ENCODE data around the gene PGRMC1.
"Not testable (repeated sequence)": the region's sequence is repeated elsewhere in the genome, so short reads cannot be mapped to it uniquely, and the experiment has no call there.

Gene PGRMC1

DNA sequence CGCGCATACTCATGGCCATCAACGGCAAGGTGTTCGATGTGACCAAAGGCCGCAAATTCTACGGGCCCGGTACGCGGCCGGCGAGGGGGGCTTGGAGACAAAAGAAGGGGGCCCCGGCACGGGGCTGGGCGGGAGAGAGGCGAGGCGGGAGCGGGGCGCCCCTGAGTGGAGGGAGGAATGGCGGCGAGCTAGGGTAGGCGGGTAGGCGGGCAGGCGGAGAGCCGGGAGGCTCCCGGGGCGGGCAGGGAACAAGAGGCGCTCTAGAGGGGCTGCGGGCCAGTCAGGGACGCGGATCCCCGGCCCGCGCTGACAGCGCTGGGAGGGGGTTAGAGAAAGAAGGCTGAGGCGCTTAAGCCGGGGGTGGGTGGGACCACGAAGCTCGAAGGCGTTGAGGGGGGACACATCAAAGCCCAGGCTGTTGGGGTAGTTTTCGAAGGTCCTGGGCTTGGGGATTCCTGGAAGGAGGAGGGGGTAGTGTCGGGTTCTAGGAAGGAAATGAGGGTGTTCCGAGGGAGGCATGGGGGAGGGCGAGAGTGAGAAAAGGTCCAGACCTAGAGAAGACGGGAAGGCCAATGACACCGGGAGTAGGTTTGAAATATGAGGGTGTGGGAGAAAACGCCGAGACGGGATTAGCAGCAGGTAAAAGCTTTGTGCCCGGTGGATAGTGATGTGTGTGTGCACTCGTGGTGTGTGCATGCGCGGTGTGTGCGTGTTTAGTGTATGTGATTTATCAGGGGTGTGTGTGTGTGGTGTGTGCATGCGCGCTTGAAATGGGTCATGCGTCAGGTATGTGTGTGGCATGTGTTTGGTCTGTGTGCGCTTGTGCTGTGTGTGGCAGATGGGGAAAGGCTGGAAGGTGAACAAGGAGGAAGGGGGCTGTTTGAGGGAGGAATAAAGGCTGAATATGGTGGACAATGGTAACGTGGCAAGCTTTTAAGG, 807 bp downstream of the PGRMC1 start:
- DNase-seq = peak; percentile 6

DNA sequence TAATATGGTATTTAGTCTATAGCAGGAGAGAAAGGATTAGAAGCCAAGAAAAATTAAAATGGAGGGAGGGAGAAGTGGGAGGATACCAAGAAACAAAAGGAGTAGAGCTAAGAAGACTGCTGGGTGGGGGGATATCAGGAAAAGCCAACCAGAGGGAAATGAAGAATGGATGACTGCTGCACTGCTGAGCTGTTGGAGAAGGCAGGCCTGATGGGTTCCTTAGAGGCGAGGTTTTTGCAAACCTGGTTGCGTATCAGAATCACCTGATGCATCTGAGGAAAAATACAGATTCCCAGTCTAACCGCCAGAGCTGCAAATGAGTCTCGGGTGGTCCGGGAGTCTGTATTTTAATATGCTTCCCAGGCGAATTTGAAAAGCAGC, 1.5 kb downstream of the PGRMC1 start:
- DNase-seq = no peak

DNA sequence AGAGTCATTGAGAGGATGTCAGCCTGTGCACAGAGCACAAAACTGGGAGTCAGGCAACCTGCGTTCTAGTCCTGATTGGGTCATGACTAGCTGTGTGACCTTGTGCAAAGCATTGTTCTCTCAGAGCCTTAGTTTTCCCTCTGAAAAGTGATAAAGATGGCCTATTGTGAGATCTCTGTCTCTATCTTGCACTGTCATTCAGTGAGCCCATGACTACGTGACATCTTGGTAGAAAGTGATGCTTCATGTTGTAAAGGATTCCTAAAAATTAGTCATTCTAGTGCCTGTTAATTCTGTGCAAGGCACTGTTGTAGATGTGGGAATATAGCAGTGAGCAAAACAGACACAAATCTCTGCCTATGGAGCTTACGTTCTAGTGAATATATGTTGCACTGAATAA, 2.5 kb downstream of the PGRMC1 start:
- DNase-seq = no peak

DNA sequence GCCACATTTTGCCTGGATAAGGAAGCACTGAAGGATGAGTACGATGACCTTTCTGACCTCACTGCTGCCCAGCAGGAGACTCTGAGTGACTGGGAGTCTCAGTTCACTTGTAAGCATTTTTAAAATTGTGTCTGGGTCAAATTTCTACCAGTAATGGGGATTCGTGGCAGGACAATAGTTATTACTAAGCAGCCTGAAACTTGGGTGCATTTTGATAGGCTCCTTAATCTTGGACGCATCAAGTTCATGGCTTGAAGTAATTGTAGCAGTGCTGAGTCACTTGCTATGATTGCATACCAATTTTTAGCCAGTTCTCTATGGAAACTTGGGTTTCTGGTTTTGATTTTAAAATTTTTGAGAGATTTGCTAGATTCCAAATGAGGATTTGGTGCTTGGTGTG, 4.3 kb downstream of the PGRMC1 start:
- DNase-seq = no peak

DNA sequence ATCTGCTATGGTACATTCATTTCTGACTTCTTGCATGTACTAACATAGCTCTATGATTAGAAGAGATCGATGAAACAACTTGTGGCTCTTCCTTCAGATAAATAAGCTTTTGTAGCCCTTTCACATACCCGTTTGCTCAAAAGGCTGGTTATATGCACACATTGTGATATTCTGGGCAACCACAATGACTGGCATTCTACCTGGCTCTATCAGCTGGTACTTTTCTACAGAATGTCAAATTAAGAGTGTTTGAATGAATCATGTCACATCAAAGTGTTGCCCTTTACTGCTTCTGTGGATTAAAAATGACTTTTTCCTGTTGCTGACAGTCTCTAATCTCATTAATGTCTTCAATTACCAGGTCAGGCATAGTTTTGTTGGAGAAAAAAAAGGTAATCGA, 11.6 kb downstream of the PGRMC1 start:
- no peak for DNase-seq

DNA sequence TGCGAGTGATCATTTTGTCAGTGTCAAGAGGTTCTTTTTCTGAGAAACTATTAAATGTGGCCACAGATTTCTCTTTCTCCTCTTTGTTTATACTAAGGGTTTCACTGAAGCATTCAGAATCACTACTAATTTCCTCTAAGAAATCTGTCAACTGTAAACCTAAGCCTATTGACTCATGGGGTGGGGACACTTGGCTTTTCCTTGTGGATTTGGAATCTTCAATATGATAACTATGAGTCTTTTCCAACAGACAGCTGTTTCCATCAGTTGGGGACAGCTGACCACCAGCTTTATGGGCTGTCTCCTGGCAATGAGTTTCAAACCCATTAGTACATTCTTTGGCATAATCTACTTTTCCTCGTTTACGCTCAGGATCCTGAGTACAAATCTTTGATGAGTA, 13.8 kb downstream of the PGRMC1 start:
- no peak for DNase-seq

DNA sequence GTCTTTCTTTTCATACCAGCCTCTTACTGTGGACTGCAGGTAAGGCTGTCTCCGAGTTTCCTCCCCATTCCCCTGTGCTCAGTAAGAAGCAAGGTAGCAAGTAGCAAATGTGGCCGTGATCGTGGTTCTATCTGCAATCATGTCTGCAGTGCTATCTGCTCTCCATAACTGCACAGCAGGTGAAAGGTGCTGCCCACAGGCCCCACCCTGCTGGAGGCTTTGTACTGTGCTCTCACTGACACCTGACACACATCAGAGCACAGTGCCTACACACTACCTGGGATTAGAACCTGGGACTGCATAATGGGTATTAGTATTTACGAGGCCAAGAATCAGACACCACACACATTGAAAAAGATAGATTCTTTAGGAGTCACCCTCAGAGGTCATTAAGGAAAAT, 15.3 kb downstream of the PGRMC1 start:
- DNase-seq = no peak

DNA sequence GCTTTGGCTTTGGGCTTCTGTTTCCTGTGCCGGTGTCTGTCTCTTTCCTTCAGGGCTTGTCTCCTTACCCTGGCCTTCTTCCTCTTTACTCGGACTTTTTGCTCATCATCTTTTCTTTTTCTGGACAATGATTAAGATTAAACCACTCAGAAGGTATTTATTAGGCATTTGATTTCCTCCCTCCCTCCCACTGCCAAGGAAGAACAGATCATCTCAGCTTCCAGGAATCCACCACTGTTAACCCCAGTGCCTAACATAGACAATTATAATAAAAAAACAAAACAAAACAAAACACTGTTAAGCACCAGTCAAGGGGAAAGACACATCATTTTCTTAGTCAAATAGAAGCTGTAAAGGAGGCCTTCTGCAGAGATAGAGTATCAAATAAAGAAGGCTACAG, 16.6 kb downstream of the PGRMC1 start:
- DNase-seq = no peak

DNA sequence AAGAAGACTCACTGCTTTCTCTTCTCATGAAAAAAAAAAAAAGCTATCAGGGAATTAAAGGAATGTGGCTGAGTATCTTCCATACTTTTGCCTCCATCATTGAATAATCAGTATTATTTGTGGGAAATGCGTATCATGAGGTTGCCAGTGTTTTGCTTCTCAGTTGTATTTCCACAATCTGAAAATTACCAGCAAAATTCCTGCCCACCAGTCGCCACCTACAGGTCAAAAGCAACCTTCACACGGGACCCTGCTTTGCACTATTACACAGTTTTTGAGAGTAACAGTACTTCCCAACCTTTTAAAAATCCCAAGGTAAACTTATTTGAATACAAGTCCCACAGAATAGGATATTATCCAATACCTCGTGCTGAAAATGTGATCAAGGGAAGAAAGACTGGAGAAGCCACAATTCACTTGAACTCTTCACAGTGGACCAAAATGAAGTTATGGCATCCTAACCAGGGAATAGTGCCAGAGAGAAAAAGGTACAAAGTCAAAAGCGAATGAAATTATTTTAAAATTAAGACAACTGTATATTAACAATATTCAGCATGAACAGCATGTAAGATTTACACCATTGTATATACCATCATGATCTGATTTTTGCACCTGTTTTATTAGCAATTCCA, 30.4 kb downstream of the PGRMC1 start:
- DNase-seq = no peak

DNA sequence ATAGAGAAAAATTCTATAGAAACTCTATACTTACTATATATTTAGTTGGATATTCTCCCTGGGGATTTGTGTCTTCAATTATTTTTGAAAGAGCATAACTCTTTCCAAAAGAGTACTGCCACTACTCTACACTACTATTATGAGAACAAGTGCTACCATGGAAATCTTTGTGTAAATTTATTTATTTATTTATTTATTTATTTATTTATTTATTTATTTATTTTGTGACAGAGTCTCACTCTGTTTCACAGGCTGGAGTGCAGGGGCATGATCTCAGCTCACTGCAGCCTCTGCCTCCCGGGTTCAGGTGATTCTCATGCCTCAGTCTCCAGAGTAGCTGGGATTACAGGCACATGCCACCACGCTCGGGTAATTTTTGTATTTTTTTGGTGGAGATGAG, 31.0 kb downstream of the PGRMC1 start:
- not testable (repeated sequence) for DNase-seq

DNA sequence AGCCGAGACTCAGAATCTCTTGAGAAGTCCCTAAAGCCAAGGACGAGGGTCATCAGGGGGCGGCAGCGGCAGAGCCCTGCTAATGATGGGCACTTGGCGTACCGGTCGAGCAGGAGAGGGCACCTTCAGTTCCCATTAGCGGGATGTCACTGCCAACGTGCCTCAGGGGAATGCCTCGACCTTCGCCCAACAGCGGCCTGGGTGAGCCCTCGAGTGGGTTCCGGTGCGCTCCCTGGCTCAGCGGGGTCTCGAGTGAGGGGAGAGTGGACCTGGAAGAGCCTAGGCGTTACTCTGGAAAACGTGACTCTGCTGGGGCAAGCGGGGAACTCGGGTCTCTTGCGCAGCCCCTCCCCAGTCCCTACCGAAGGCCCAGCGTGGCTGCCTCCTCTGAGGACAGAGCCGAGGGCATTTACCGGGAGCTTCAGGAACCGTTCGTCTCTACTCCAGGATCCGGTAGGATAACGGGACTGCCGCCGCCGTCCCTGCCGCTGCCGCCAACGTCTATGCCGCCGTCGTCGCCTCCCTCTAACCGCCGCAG, 36.9 kb downstream of the PGRMC1 start:
- DNase-seq = no peak

DNA sequence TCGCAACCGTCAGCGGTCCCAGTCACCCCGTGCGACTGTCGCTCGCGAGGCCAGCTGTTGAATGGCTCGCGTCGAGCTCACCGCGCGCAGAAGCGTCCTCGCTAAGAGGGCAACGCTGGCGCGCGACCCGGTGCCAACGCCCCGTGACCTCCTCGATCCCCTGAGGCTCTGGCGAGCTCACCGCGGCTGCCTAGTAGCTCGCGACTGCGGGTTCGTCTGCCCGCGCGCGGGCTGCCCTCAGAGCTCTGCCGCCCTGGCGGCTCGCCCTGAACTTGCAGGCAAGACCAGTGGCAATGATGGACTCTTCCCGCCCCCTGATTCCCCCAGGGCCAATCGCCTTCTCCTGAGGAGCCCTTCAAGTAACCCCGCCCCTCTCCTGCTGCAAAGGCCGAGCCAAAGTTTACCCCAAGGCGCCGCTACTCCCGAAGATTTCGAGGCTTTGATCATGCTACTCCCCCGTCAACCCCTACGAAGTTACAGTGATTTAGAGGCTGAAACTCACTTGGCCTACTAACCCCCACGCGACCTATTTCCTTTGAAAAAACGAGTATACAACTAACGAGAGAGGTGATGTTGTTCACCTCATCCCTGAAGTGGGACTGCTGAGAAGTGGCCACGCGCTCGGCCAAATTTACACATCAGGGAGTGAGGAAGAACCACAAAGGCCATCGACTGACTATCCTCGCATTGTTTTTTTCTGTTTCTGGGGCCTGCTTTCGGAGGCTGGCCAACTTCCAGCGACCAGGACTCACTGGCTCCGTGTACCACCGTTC, 37.5 kb downstream of the PGRMC1 start:
- DNase-seq = peak; percentile 41

DNA sequence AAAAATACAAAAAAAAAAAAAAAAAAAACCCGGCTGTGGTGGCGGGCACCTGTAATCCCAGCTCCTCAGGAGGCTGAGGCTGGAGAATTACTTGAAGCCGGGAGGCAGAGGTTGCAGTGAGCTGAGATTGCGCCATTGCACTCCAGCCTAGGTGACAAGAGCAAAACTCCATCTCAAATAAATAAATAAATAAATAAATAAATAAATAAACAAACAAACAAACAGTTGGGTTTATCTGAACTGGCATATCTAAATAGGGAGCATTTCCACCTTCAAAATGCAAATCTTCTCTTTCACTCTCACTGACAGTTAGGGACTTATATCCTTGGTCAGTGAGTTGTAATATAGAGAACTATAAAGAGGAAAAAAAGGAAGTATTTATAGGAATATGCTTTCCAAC, 46.3 kb downstream of the PGRMC1 start:
- not testable (repeated sequence) for DNase-seq

DNA sequence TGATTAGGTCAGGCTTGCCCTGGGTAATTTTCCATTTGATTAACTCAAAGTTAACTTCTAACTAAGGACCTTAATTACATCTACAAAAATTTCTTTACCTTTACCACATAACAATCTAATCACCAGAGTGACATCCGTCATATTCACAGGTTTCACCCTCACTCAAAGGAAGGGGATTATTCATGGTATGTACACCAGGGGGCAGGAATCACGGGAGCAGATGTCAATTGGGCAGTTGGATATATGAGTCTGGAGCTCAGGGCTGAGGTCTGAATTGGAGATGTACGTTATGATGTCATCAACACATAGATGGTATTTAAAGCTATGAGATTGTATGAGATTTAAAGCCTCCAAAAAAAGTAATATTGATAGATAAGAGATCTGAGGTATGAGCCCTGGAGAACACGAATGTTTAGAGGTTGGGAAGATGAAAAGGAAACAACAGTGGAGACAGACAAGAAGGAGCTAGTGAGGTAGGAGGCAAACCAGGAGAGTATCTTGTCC, 52.9 kb downstream of the PGRMC1 start:
- DNase-seq = no peak

DNA sequence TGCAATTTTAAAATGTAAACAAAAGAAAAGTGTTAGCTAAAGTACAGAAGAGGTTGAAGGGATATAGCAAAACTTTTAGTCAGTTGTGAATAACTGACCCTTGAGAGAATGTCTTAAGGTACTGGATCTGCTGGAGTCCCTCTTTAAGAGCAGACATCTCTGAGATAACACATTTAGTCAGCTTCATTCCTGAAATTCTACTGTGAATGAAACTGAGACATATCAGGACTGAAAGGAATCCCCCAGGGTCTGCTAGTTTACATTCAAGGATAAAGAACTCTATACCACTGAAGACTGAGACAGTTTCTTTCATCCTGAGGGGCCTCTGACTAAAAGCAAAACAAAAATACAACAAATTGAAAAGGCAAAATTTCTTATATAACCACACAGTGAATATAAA, 54.4 kb downstream of the PGRMC1 start:
- no peak for DNase-seq

DNA sequence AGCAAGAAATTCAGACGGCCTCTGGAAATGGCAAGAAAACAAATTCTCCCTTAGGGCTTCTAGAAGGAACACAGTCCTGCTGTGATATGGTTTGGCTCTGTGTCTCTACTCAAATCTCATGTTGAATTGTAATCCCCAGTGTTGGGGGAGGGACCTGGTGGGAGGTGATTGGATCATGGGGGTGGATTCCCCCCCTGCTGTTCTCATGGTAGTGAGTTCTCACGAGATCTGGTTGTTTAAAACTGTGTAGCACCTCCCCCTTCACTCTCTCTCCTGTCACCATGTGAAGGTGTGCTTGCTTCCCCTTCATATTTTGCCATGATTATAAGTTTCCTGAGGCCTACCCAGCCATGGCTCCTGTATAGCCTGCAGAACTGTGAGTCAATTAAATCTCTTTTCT, 55.2 kb downstream of the PGRMC1 start:
- DNase-seq = not testable (repeated sequence)

DNA sequence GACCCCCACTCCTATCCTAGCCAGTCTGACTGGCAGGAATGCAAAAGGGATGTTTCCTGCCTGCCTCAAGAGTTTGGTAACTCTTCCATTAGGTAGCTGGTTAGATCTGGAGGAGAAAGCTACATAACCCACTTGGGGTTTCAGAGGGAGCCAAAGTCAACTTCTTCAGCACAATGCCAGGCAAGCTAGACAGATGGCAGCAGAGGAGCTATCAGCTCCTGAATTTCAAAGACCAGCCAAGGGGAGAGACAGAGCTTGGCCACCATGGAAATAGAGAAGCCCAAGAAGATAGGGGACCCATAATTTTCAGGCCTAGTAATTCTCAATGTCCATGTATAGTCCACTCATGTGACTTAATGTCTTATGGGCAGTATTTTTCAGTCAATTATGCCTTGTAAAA, 56.4 kb downstream of the PGRMC1 start:
- DNase-seq = no peak

All from stimulated activated naive CD4-positive, alpha-beta T cell treated with Interleukin-2 at 50 U/mL for 16 hours (primary cell).